ENCODE results near the gene HECW1.

DNA sequence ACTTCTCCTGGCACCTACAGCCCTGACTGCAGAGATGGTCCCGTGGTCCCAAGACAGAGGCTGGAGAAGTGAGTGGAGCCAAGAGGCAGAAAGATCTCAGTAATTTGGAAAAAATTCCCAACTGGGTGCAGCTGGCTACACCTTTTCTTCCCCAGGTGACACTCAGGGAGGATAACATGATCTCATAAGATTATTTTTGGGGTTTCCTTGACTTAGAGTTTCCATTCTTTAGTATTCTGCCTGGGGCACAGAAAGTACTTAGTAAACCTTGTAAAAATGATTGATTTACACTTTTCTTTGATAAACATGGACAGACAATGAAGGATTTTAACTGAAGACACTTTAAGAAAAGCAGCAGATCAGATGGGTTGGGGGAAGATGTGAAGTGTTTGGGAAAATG lies 38.6 kb downstream of the HECW1 start:
- TF ChIP-seq CTCF (IDR thresholded peaks at IDR 0.05) (no peak), JUN (IDR thresholded peaks at IDR 0.05) (no peak), NFE2L2 (conservative IDR thresholded peaks at IDR 0.05; ENCODE audit: low read length) (no peak), POLR2A (IDR thresholded peaks at IDR 0.05; ENCODE audit: low read length) (no peak)
